ENCODE results near the gene PAWR.
A peak's percentile ranks its signal among the peaks of the same experiment; 100 is the strongest.
"Not testable (repeated sequence)": the region's sequence is repeated elsewhere in the genome, so short reads cannot be mapped to it uniquely, and the experiment has no call there.

The PAWR gene

GRCh38 chr12:79644274-79645234 lies 46.2 kb downstream of the PAWR start:
- DNase-seq: no peak

- DNase-seq: no peak
Measured at GRCh38 chr12:79643821-79644220, 46.9 kb downstream of the PAWR start.

- no peak for DNase-seq
Measured at GRCh38 chr12:79638490-79638889, 52.3 kb downstream of the PAWR start.

- DNase-seq: no peak
Measured at GRCh38 chr12:79637093-79637492, 53.7 kb downstream of the PAWR start.

DNA sequence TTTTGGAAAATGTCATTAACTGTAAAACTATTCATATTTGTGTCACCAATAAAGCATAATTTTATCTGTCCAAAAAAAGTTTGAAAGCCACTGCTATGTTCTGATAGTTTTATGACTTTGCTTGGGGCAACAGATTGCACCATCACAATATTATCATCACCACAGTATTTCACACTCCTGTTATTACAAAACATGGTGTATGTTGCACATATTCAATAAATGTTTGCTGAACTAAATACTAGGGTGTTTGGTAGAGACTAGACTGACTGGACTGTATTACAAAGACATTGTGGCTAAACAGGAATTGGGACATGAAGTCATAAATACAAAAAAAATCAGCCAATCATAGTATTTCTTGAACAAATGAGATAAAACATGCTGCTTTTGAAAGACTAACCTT lies 55.1 kb downstream of the PAWR start:
- DNase-seq: no peak

DNA sequence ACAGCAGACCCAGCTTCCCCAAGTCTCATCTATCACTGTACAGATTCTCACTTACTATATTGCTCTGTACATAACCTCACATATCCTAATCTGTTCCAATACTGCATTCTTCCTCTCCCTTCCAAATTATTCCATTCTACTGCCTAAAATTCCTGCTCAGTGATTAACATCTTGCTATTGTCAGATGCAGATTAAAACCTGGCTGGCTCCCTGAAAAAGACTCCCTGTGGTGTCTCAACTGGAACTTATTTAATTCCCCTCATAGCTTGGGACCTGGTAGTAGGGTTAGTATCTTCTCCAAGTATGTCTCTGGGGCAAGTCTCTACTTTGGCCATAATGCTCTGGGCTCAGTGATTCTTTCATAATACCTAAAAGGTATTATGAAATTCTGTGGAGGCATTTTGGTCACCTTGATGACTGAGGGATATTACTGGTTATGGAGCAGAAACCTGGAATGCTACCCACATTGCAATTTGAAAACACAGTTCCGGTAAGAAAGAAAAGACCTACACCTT lies 55.8 kb downstream of the PAWR start:
- DNase-seq: no peak

DNA sequence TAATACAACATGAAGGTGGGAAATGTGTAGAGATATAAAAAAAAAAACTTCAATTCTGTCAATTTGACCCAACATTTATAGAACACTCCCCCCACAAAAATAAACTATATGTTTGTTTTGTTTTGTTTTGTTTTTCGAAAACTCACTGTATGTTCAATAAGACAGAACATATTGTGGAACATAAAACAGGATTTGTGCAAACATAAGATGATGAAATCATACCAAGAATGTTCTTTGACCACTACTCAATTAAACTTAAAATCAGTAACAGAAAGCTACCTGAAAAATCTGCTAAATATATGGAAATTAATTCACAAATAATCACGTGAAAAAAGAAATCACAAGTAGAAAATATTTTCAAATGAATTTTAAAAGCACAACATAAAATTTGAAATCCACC lies 61.2 kb downstream of the PAWR start:
- DNase-seq: no peak

- DNase-seq: not testable (repeated sequence)
Measured at GRCh38 chr12:79626735-79627134, 64.0 kb downstream of the PAWR start.

- DNase-seq: no peak
Measured at GRCh38 chr12:79624378-79624777, 66.4 kb downstream of the PAWR start.

DNA sequence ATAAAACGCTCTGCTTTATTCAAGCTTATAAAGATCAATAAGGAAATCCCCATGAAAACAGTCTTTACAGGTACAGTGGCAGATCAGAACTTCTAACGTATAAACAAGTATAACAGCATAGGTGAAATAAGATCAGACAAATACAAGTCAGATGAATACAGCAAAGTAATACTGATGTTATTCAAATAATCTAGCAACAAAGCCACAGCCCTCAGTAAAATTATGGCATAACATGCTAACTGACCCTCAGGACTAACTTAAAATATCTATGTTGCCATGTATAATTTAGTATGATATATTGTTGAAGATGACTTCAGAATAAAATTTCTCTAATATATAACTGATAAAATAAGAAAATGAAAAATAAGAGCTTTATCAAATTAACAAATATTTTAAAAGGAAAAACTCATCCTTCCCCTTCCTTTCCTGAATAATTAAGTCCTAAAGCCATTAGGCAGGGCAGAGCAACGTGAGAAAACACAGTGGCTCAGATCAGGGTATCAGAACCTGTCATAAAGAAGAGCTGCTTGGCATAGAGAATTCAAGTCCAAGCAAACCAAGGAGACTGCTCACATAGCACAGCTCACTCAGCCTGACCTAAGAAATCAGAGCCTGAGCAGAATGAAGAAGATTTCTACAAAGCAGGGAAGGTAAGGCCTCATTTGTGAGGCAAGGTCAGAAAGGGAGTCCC lies 70.7 kb downstream of the PAWR start:
- no peak for DNase-seq

DNA sequence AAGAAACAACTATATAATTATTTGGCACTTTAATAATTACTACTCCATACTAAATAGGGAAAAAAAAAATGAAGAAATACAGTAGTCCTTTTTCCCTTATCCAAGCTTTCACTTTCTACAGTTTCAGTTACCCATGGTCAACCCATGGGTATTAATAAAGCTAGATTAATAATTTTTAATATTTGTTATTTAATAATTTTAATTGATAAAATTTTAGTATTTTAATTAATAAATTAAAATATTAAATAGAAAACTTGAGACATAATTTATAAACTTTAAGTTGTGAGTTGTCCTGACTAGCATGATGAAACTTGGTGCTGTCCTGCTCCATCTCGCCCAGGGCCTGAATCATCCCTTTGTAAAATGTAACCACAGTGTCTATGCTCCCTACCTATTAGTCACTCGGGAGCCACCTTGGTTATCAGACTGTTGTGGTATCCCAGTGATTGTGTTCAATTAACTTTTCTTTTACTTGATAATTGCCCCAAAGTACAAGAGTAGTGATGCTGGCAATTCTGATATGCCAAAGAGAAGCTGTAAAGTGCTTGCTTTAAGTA lies 71.8 kb downstream of the PAWR start:
- DNase-seq: no peak

DNA sequence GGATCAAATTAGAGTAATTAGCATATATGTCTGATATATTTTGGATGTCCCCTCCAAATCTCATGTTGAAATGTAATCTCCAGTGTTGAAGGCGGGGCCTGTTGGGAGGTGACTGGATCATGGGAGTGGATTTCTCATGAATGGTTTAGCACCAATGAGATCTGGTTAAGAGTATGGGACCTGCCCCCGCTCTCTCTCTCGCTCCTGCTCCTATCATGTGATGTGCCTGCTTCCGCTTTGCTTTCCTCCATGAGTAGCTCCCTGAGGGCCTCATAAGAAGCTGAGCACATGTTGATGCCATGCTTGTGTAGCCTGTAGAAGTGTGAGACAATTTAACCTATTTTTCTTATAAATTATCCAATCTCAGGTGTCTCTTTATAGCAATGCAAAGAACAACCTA lies 73.1 kb downstream of the PAWR start:
- no peak for DNase-seq

GRCh38 chr12:79615596-79616560 lies 74.9 kb downstream of the PAWR start:
- DNase-seq: no peak

GRCh38 chr12:79614730-79615129 lies 76.0 kb downstream of the PAWR start:
- DNase-seq: peak; percentile 23

DNA sequence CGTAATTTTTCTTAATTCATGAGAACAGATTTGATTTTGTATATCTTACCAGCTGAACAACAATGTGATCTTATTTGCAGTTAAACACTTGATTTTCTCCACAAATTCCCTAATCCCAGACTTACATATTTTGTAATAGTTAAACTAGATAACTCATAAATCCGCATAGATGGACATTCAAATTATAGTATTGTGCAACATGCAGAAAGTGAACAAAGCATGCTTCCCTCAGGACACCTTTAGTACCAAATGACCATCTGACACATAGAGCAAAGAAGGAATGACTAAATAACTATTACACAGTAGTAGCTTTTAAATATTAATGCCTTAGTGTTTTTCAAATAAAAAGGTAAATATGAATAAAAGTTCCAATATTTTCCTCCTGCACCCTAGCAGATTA lies 88.9 kb downstream of the PAWR start:
- no peak for DNase-seq

DNA sequence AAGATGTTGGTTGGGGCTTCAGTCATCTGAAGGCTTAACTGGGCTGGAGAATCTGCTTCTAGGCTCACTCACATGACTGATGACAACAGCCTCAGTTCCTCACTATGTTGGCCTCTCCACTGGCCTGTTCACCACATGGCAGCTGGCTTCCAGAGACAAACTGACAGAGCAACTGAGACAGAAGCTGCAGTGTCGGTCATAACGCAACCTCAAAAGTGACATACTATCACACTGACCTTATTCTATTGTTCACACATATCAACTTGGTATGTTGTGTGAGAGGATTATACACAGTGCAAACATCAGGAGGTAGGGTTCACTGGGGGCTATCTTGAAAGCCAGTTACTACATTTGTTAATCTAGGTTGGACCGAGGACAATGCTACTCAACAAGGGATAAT lies 92.9 kb downstream of the PAWR start:
- DNase-seq: peak; percentile 15

DNA sequence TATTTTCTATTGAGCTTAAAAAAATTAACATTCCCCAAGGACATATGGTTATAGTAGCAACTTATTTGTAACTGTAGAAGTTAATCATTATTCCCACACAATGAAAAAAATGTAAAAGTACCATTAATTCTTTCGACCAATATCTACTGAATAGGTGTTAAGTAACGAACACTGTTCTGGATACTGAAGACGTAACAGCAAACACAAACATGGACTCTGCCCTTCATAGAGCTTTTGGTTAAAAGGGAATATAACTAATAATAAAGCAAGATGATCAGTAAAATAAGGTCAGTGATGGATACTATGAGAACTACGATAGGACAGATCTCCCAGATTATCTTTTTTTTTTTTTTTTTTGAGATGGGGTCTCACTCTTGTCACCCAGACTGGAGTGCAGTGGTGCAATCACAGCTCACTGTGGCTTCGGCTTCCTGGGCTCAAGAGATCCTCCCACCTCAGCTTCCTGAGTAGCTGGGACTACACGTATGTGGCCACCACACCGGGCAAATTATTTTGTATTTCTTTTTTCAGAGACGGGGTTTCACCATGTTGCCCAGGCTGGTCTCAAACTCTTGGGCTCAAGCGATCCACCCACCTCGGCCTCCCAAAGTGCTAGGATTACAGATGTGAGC lies 93.9 kb downstream of the PAWR start:
- no peak for DNase-seq

DNA sequence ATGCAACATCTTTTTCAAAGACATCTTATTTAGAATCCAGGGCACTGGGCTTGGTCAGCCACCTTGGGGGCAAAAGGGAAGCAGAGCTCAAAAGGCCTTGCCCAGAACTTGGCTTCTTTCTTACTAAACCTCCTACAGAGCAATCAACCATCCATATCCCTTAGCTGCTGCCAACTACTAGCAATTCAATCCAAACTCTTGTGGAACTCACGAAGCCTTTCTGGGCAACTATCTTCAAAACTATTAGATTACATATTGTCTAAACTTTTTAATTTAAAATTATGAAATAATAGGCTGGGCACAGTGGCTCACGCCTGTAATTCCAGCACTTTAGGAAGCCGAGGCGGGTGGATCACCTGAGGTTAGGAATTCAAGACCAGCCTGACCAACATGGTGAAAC lies 95.5 kb downstream of the PAWR start:
- no peak for DNase-seq

DNA sequence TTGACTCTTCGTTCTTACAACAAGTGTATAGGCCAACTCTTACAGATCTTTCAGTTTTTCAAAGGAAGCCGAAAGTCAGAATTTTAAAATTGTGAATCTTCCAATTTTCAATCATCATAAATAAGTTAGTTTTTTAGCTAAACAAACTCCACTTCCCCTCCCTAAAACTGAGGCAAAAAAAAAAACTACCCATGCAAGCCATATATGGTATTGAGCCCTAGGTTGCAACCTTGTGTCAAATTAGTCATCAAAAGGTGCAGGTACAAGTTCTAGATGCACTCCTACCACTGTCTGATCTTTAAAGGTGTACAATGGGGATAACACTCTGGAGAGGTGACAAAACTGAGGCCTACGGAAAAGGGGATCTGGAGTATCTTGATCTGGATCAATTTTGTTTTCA lies 97.9 kb downstream of the PAWR start:
- DNase-seq: no peak

GRCh38 chr12:79591988-79592387 lies 98.8 kb downstream of the PAWR start:
- DNase-seq: no peak

- DNase-seq: no peak
Measured at GRCh38 chr12:79590751-79591150, 100.0 kb downstream of the PAWR start.

DNA sequence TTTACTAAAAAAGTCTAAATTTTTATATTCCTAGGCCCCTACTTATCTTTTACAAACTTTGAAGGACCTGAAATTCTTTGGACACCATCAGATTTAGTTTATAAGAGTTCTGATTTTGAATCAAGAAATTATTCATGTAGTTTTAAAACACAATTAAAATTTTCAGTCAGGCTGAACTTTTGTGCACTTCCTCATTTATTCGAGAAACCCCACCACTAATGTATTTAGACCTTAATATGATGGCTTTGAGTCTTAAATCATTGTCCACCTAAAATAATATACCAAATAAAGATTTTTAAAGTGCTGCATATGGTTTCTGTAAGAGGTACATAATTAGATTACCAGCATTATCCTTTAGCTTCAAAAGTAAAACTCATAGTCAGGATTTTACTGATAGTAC lies 103.4 kb downstream of the PAWR start:
- DNase-seq: no peak

All from OCI-M1 (cell line).